NOMO-1 treated with DMSO at 0.1 percent for 48 hours (cell line): ENCODE measurements around the gene RASSF3.
"Not testable (repeated sequence)": the region's sequence is repeated elsewhere in the genome, so short reads cannot be mapped to it uniquely, and the experiment has no call there.

Source experiments
- DNase-seq: peaks from one replicate; lab custom pipeline; 2025; ENCODE audit not compliant: unreplicated experiment; lab: John Stamatoyannopoulos, UW

RASSF3 gene

DNA sequence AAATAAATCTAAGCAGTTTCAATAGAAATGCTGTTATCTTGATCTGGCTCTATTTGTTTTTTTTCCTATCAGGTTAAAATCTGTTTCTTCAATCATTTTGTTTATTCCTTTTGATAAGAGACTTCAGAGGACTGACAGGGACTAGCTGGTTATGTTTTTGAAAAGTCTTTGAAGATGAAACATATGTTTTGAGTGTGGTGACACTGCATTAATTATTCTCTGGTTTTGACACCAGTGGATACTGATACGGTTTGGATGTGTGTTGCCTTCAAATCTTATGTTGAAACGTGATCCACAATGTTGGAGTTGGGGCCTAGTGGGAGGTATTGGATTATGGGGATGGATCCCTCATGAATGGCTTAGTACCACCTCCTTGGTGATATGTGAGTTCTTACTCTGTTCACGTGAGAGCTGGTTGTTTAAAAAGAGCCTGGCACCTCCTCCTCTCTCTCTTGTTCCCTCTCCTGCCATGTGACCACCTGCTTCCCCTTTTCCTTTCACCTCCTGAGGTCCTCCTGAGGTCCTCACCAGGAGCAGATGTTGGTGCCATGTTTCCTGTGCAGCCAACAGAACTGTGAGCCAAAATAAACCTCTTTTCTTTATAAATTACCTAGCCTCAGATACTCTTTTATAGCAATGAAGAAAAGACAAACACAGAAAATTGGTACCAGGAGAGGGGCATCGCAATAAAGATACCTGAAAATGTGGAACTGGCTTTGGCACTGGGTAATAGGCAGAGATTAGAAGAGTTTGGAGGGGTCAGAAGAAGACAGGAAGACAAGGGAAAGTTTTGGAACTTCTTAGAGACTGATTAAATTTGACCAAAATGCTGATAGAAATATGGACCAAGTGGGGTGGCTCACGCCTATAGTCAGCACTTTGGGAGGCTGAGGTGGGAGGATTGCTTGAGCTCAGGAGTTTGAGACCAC, 23.0 kb downstream of the RASSF3 start:
- no peak for DNase-seq

DNA sequence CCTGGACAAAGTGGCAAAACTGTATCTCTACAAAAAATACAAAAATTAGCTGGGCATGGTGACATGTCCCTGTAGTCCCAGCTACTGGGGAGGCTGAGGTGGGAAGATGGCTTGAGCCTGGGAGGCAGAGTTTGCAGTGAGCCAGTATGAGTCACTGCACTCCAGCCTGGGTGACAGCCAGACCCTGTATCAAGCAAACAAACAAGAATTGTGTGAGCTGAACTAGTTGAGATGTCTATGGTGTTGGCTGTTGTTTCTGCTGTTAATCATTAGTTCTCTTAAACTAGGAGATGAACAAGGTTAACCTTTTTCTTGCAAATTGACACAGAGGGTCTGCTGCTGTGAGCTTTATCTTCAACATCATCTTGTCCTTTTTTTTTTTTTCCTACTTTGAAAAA, 23.6 kb downstream of the RASSF3 start:
- DNase-seq, result no peak

DNA sequence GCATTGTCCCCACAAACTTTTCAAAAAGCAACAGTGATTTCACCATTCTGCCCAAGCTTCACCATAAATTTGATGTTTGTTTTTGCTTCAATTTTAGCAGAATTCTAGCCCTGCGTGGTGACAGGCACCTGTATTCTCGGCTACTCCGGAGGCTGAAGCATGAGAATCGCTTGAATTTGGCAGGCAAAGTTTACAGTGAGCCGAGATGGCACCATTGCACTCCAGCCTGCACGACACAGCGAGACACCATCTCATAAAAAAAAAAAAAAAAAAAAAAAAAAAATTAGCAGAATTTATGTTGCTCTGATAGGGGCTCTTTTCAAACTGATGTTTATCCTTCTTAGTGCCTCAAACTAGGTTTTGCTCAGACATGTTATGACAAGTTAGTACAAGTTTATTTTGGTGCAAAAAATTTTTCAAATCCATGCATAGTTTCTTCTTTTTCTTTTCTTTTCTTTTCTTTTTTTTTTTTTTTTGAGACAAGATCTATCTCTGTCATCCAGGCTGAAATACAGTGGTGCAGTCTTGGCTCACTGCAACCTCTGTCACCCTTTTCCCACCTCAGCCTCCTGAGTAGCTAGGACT, 24.3 kb downstream of the RASSF3 start:
- no peak for DNase-seq

- no peak for DNase-seq
These were observed 25.2 kb downstream of the RASSF3 start for GRCh38 chr12:64635356-64635998.

GRCh38 chr12:64636856-64637255, 26.6 kb downstream of the RASSF3 start:
- DNase-seq, result no peak

GRCh38 chr12:64639466-64639865, 29.2 kb downstream of the RASSF3 start:
- DNase-seq, result no peak

GRCh38 chr12:64646318-64646717, 36.0 kb downstream of the RASSF3 start:
- no peak for DNase-seq

DNA sequence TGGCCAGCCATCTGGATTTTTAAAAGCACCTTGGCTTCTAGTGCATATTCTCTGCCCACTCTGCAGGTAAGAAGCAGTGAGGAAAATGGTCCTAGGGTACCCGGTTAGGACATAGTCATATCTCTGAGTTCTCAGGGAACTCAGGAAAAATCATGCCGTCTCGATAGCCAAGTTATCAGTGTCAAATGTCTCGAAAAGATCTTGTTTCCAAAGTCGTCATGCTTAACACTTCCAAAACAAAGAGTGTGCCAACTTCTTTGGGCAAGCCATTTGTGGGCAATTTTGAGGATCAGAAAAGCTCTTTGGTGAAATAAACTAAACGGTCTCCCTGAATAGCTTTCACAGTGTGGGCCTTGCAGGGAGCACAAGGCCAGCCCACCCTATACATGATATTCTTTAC, 39.2 kb downstream of the RASSF3 start:
- no peak for DNase-seq

- DNase-seq, result no peak
These were observed 40.5 kb downstream of the RASSF3 start for GRCh38 chr12:64650762-64651161.

DNA sequence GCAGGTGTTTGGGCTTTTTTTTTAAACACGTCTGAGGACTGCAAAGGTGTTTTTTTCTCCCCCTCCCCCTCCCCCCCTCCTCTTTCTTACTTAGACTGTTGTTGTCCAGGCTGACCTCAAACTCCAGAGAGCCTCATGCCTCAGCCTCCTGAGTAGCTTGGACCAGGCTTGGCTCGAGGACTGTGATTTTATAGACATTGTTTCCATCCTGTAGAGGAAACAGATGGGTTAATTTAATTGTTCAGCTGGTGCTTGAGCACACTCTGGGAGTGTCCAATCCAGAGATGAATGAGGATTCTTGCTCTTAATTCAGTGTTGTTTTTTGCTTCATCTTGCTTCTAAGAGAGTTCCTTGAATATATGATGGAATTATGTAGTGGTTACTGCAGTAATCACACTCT, 42.1 kb downstream of the RASSF3 start:
- DNase-seq, result no peak

DNA sequence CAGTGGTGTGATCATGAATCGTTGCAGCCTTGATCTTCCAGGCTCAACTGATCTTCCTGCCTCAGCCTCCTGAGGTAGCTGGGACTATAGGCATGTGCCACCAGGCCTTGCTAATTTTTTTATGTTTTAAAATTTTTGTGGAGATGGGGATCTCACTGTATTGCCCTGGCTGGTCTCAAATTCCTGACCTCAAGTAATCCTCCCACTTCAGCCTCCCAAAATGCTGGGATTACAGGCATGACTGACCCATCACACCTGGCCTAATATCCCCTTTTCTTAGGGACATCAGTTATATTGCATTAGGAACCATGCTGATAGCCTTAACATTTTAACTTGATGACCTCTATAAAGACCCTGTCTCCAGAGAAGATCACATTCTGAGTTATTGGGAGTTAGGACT, 42.8 kb downstream of the RASSF3 start:
- no peak for DNase-seq

DNA sequence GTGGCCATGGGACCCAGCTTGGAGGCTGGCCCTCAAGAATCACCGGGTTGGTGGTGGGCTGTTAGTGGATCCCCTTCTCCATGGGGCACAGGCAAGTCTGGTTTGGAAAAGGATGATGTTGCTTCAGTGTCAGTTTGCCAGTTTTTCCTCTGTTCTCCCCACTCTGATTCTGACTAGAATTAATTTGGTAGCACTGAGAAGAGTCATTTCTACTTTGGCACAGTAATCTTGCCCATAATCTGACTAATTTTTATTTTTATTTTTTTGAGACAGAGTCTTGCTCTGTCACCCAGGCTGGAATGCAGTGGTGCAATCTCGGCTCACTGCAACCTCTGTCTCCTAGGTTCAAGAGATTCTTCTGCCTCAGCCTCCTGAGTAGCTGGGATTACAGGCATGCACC, 43.6 kb downstream of the RASSF3 start:
- DNase-seq, result not testable (repeated sequence)

- peak; percentile 15 for DNase-seq
These were observed 44.8 kb downstream of the RASSF3 start for GRCh38 chr12:64655141-64655540.

- DNase-seq, result no peak
These were observed 46.1 kb downstream of the RASSF3 start for GRCh38 chr12:64656429-64656828.

- DNase-seq, result no peak
These were observed 48.7 kb downstream of the RASSF3 start for GRCh38 chr12:64658892-64659481.

- DNase-seq, result no peak
These were observed 50.1 kb downstream of the RASSF3 start for GRCh38 chr12:64660237-64661018.

- no peak for DNase-seq
These were observed 52.7 kb downstream of the RASSF3 start for GRCh38 chr12:64663015-64663414.

GRCh38 chr12:64665514-64665913, 55.2 kb downstream of the RASSF3 start:
- DNase-seq, result no peak

DNA sequence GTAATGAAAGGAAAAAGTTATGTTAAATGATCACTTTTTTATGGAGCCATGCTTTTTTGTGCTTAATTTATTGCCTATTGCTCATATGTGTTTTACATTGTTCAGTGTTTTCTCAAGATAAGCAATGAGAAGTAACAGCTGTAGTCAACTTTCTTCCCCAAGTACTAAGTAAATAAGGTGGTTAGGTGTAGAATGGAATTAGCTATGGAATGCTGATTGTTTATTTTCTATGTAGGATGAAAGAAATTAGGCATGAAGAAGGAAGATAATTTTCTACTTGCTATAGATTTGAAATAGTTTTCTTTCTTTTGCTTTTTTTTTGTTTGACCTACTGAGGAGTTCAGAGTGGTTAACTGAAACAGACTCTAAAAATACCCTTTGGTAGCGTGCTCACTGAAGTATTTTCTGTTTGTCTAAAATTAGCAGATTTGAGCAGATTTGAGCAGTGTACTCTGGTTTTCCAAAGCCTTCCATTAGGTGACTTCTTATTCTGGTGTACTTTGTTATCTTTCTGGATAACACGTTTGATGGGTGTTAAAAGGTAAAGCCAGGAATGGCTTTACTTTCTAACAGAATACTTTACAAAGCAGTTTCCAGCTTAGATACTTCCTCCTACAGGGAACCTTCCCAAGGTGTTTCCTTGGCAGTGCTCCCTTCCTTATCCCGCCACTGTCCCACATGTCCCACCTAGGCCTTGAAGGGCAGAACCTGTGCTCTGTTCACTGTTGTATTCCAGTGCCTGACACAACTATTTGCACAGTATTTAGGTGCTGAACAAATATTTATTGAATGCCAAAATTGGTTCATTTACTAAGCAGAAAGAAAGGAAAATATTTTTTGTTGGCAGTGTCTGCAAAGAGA, 56.0 kb downstream of the RASSF3 start:
- DNase-seq, result no peak

- DNase-seq, result no peak
These were observed 57.5 kb downstream of the RASSF3 start for GRCh38 chr12:64667793-64668192.
